Loucy (cell line): ENCODE results near the gene ANO6.

Source experiments
- H2AFZ ChIP-seq: fragments of 200-600 bp; sonication (generic); 2 replicates; pipeline ENCODE4 v1.6.0; 2016; ENCODE audit warnings: antibody characterized with exemption, mild to moderate bottlenecking, low read length, moderate library complexity
- H3F3A ChIP-seq: fragments of 200-600 bp; 2 replicates; pipeline ENCODE4 v1.6.0; 2016; ENCODE audit warnings: antibody characterized with exemption, low read depth, mild to moderate bottlenecking
- H3K27me3 ChIP-seq: fragments of 200-600 bp; sonication (generic); 2 replicates; pipeline ENCODE4 v1.6.1; 2014; ENCODE audit warnings: low read length, mild to moderate bottlenecking; ENCODE audit not compliant: insufficient read depth, poor library complexity, severe bottlenecking
- H3K36me3 ChIP-seq: fragments of 200-600 bp; sonication (generic); 2 replicates; pipeline ENCODE4 v1.6.1; 2016; ENCODE audit warnings: low read length; ENCODE audit not compliant: insufficient read depth
- H3K4me1 ChIP-seq: fragments of 200-600 bp; sonication (generic); 2 replicates; pipeline ENCODE4 v1.5.1; 2014; ENCODE audit warnings: low read length, mild to moderate bottlenecking; ENCODE audit not compliant: insufficient read depth, poor library complexity, severe bottlenecking
- H3K4me2 ChIP-seq: fragments of 200-600 bp; sonication (generic); 2 replicates; pipeline ENCODE4 v1.6.0; 2014; ENCODE audit warnings: antibody characterized with exemption, low read length, low read depth, mild to moderate bottlenecking; ENCODE audit not compliant: poor library complexity, severe bottlenecking
- H3K4me3 ChIP-seq: fragments of 200-600 bp; sonication (generic); 2 replicates; pipeline ENCODE4 v1.5.1; 2014; ENCODE audit warnings: low read length, mild to moderate bottlenecking, mixed read lengths; ENCODE audit not compliant: poor library complexity, severe bottlenecking
- H3K79me2 ChIP-seq: fragments of 200-600 bp; sonication (generic); 2 replicates; pipeline ENCODE4 v1.6.1; 2014; ENCODE audit warnings: low read length; ENCODE audit not compliant: insufficient read depth
- H3K9ac ChIP-seq: fragments of 200-600 bp; sonication (generic); 2 replicates; pipeline ENCODE4 v1.6.0; 2014; ENCODE audit warnings: mild to moderate bottlenecking, low read depth, low read length, moderate library complexity; ENCODE audit not compliant: poor library complexity, severe bottlenecking
- H3K9me2 ChIP-seq: fragments of 200-600 bp; sonication (generic); replicated peaks from 2 replicates; pipeline ENCODE4 v1.6.1; 2016; ENCODE audit warnings: low read depth, low read length, mixed read lengths
- H3K9me3 ChIP-seq: fragments of 200-600 bp; sonication (generic); 2 replicates; pipeline ENCODE4 v1.6.1; 2014; ENCODE audit warnings: mild to moderate bottlenecking, antibody characterized with exemption, low read length, low read depth; ENCODE audit not compliant: insufficient read depth
- H4K20me1 ChIP-seq: fragments of 200-600 bp; sonication (generic); 2 replicates; pipeline ENCODE4 v1.6.0; 2014; ENCODE audit warnings: antibody characterized with exemption, low read length, mild to moderate bottlenecking; ENCODE audit not compliant: insufficient read depth, poor library complexity, severe bottlenecking
- EZH2phosphoT487 ChIP-seq: fragments of 200-600 bp; IDR thresholded peaks from 2 replicates; pipeline ENCODE4 v1.6.1; 2018; ENCODE audit warnings: antibody characterized with exemption, mild to moderate bottlenecking, moderate library complexity, borderline replicate concordance
- TF ChIP-seq, protein P1 (sequence below): fragments of 200-600 bp; sonication (generic); conservative IDR thresholded peaks from 2 replicates; pipeline ENCODE4 v1.5.1; 2014; ENCODE audit warnings: mild to moderate bottlenecking, antibody characterized with exemption, low read length

Gene ANO6

DNA sequence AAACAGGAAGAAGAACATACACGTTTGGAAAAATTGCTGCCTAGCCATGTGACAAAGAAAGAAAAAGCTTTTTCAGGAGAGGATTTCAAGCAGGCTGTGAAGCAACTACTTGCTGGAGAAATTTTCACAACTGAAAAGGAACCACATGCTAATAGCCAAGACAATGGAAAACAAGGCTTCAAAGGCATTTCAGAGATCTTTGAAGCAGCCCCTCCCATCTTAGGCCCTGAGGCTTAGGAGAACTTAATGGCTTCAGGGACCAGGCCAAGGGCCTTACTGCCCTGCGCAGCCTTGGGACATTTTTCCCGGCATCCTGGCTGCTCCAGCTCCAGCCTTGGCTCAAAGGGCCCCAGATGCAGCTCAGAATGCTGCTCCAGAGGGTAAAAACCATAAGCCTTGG lies 257.7 kb downstream of the ANO6 start:
- H3K4me2 ChIP-seq = no peak overlapping the region
- no peaks in the 10 kb centered on the region for H3K9me3 ChIP-seq
- H3K9ac ChIP-seq = no peak overlapping the region
- H3K36me3 ChIP-seq = no peaks in the 10 kb centered on the region
- peaks cover 6% of the 10 kb centered on the region for H3K4me1 ChIP-seq
- TF ChIP-seq EZH2phosphoT487 = no peak
- TF ChIP-seq, protein P1, sequence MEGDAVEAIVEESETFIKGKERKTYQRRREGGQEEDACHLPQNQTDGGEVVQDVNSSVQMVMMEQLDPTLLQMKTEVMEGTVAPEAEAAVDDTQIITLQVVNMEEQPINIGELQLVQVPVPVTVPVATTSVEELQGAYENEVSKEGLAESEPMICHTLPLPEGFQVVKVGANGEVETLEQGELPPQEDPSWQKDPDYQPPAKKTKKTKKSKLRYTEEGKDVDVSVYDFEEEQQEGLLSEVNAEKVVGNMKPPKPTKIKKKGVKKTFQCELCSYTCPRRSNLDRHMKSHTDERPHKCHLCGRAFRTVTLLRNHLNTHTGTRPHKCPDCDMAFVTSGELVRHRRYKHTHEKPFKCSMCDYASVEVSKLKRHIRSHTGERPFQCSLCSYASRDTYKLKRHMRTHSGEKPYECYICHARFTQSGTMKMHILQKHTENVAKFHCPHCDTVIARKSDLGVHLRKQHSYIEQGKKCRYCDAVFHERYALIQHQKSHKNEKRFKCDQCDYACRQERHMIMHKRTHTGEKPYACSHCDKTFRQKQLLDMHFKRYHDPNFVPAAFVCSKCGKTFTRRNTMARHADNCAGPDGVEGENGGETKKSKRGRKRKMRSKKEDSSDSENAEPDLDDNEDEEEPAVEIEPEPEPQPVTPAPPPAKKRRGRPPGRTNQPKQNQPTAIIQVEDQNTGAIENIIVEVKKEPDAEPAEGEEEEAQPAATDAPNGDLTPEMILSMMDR = no peak
- H3K9me2 ChIP-seq = no peaks in the 10 kb centered on the region
- no peaks in the 10 kb centered on the region for H3K79me2 ChIP-seq
- no peak overlapping the region; the same call in 1 of the 2 replicates for H2AFZ ChIP-seq
- H3K4me3 ChIP-seq = no peak overlapping the region
- H4K20me1 ChIP-seq = no peaks in the 10 kb centered on the region
- H3K27me3 ChIP-seq = no peaks in the 10 kb centered on the region
- H3F3A ChIP-seq = no peaks in the 10 kb centered on the region

DNA sequence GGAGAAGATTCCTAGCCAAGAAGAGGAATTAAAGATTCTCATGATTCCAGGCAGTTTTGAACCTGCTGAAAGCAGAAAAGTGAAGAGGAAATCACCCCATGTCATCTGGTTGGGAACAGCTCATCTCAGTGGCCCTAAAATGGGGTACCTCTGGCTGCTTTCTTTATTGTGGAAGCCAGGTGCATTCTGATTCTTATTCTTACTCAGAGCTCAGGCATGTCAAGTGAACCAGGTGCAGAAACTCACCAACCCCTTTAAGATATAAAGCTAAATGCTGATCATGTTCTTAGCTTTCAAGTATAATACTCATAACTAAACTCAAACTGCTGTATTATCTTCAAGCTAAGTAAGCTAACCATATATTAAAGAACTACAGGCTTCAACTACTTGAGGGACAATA lies 259.7 kb downstream of the ANO6 start:
- Histone ChIP-seq H4K20me1 (no peaks in the 10 kb centered on the region), H3K4me1 (peaks cover 6% of the 10 kb centered on the region), H3K9me3 (no peaks in the 10 kb centered on the region)

DNA sequence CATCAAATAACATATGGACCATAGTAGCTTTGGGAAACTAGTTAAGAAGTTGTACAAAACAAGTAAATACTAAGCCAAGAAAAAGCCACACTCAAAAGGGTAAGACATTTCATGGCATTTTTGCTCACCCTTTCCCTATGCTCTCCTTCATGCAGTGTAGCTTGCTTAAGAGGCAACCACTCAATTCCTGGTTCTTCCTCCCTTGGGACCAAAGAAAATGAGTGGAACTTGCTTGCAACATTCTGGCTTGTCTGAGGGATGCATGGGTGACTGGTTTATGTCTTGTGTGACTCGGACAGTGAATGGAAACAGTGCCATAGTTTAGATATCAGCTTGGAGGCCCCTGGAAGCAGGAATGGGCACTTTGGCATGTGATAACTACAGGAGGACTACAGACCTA lies 261.6 kb downstream of the ANO6 start:
- H3F3A ChIP-seq = no peaks in the 10 kb centered on the region
- peaks cover 6% of the 10 kb centered on the region for H3K4me1 ChIP-seq
- H3K9me3 ChIP-seq = no peaks in the 10 kb centered on the region
- TF ChIP-seq, protein P1 = no peak
- no peak for TF ChIP-seq EZH2phosphoT487
- H3K9ac ChIP-seq = no peak overlapping the region
- no peak overlapping the region for H3K4me3 ChIP-seq
- no peak overlapping the region for H3K4me2 ChIP-seq
- H2AFZ ChIP-seq = no peak overlapping the region
- H3K79me2 ChIP-seq = no peaks in the 10 kb centered on the region
- no peaks in the 10 kb centered on the region for H4K20me1 ChIP-seq
- no peaks in the 10 kb centered on the region for H3K36me3 ChIP-seq
- no peaks in the 10 kb centered on the region for H3K9me2 ChIP-seq
- H3K27me3 ChIP-seq = no peaks in the 10 kb centered on the region

More for the DNA sequence above, 259.7 kb downstream of the ANO6 start:
- Histone ChIP-seq H3K4me2 (no peak overlapping the region), H3K27me3 (no peaks in the 10 kb centered on the region), H3K9ac (no peak overlapping the region), H3K79me2 (no peaks in the 10 kb centered on the region), H3K4me3 (no peak overlapping the region), H3K36me3 (no peaks in the 10 kb centered on the region), H3F3A (no peaks in the 10 kb centered on the region), H3K9me2 (no peaks in the 10 kb centered on the region), H2AFZ (no peak overlapping the region)
- TF ChIP-seq EZH2phosphoT487 = no peak
- TF ChIP-seq, protein P1 = no peak
